ENCODE results near the gene AKR7A3. TPM values are rescaled to one million over a fixed set of nuclear protein-coding genes. Genes with fewer than 3 reads are reported as not detected.
"Not testable (repeated sequence)": the region's sequence is repeated elsewhere in the genome, so short reads cannot be mapped to it uniquely, and the experiment has no call there.

Gene AKR7A3
- total RNA-seq, 1 experiment from 2014 or later: 1.4 TPM

GRCh38 chr1:19306941-19307340 lies 18.4 kb upstream of the AKR7A3 start:
- Histone ChIP-seq H3K4me3 (ENCODE audit: low read depth in 2 of 2, low read length in 2 of 2) (no peak overlapping the region), H3K36me3 (ENCODE audit: control insufficient read depth, insufficient read depth, low read length) (no peaks in the 10 kb centered on the region), H3K9me3 (ENCODE audit: control insufficient read depth, insufficient read depth, low read depth, low read length) (no peaks in the 10 kb centered on the region), H3K4me1 (ENCODE audit: control insufficient read depth, insufficient read depth, low read length) (peaks cover 6% of the 10 kb centered on the region), H3K27ac (ENCODE audit: low read length) (no peak overlapping the region), H3K27me3 (ENCODE audit: control insufficient read depth, insufficient read depth, low read length) (no peaks in the 10 kb centered on the region)
- TF ChIP-seq TCF7L2 (IDR thresholded peaks at IDR 0.05; ENCODE audit: low read depth, low read length): no peak
- no peak for TF ChIP-seq REST (IDR thresholded peaks at IDR 0.05; ENCODE audit: insufficient read depth in 1 of 2, low read depth in 2 of 2, low read length in 1 of 2)
- no peak for TF ChIP-seq CTCF (IDR thresholded peaks at IDR 0.05)
- TF ChIP-seq POLR2AphosphoS5 (IDR thresholded peaks at IDR 0.05; ENCODE audit: low read depth, low read length): no peak
- no peak for TF ChIP-seq SIN3A (IDR thresholded peaks at IDR 0.05; ENCODE audit: borderline replicate concordance, insufficient read depth, low read depth, low read length)
- intact Hi-C loops (cut with micrococcal nuclease; ENCODE audit: unreplicated experiment) (no loop called here), in situ Hi-C loops (cut with HindIII; ENCODE audit: low pct_unique_long_range_greater_than_20kb, low sequenced_read_pairs) (no loop called here)
- POLR2A ChIA-PET: interaction anchor here (1.0 kb wide), 1 partner anchor 10 kb away, joined by 3 read pairs; no protein-coding TSS in a partner anchor
- ATAC-seq (no peak), DNase-seq (ENCODE audit: low read depth, low spot score) (no peak)
- CTCF ChIA-PET: no interaction called here
- BruUV-seq (replicated peaks): no TSS peak

- DNase-seq (ENCODE audit: low read depth, low spot score) (no peak), ATAC-seq (no peak; the same call in 1 of the 2 replicates)
- POLR2A ChIA-PET: interaction anchor here (1.0 kb wide), 1 partner anchor 11 kb away, joined by 3 read pairs; no protein-coding TSS in a partner anchor
- in situ Hi-C loops (cut with HindIII; ENCODE audit: low pct_unique_long_range_greater_than_20kb, low sequenced_read_pairs) (no loop called here), intact Hi-C loops (cut with micrococcal nuclease; ENCODE audit: unreplicated experiment) (no loop called here)
- H3K27me3 ChIP-seq (ENCODE audit: control insufficient read depth, insufficient read depth, low read length): no peaks in the 10 kb centered on the region
- CTCF ChIA-PET: no interaction called here
- no peaks in the 10 kb centered on the region for H3K9me3 ChIP-seq (ENCODE audit: control insufficient read depth, insufficient read depth, low read depth, low read length)
- H3K4me1 ChIP-seq (ENCODE audit: control insufficient read depth, insufficient read depth, low read length): peaks cover 3% of the 10 kb centered on the region
- no peak overlapping the region for H3K27ac ChIP-seq (ENCODE audit: low read length)
- no peak overlapping the region for H3K4me3 ChIP-seq (ENCODE audit: low read depth in 2 of 2, low read length in 2 of 2)
- BruUV-seq (replicated peaks): no TSS peak
- H3K36me3 ChIP-seq (ENCODE audit: control insufficient read depth, insufficient read depth, low read length): no peaks in the 10 kb centered on the region
- no peak for TF ChIP-seq POLR2AphosphoS5 (IDR thresholded peaks at IDR 0.05; ENCODE audit: low read depth, low read length)
- no peak for TF ChIP-seq REST (IDR thresholded peaks at IDR 0.05; ENCODE audit: insufficient read depth in 1 of 2, low read depth in 2 of 2, low read length in 1 of 2)
- TF ChIP-seq TCF7L2 (IDR thresholded peaks at IDR 0.05; ENCODE audit: low read depth, low read length): no peak
- TF ChIP-seq SIN3A (IDR thresholded peaks at IDR 0.05; ENCODE audit: borderline replicate concordance, insufficient read depth, low read depth, low read length): no peak
- no peak for TF ChIP-seq CTCF (IDR thresholded peaks at IDR 0.05)
Observed at GRCh38 chr1:19305880-19306279, 17.3 kb upstream of the AKR7A3 start.

GRCh38 chr1:19304081-19304480 lies 15.5 kb upstream of the AKR7A3 start:
- intact Hi-C loops (cut with micrococcal nuclease; ENCODE audit: unreplicated experiment); H3K9me3 ChIP-seq (ENCODE audit: control insufficient read depth, insufficient read depth, low read depth, low read length); H3K27ac ChIP-seq (ENCODE audit: low read length); H3K36me3 ChIP-seq (ENCODE audit: control insufficient read depth, insufficient read depth, low read length); POLR2A ChIA-PET; DNase-seq (ENCODE audit: low read depth, low spot score); BruUV-seq (replicated peaks); ATAC-seq; H3K4me1 ChIP-seq (ENCODE audit: control insufficient read depth, insufficient read depth, low read length); in situ Hi-C loops (cut with HindIII; ENCODE audit: low pct_unique_long_range_greater_than_20kb, low sequenced_read_pairs); H3K4me3 ChIP-seq (ENCODE audit: low read depth in 2 of 2, low read length in 2 of 2); H3K27me3 ChIP-seq (ENCODE audit: control insufficient read depth, insufficient read depth, low read length): not testable (repeated sequence)
- CTCF ChIA-PET: interaction anchor here (0.7 kb wide), 1 partner anchor 8 kb away, joined by 3 read pairs; no protein-coding TSS in a partner anchor
